Hepatocyte (in vitro differentiated cells): Measurements from ENCODE around the gene FAM170B. TPM values are rescaled to one million over a fixed set of nuclear protein-coding genes. Genes with fewer than 3 reads are reported as not detected.

Source experiments
- DNase-seq: peaks from one replicate; pipeline ENCODE4 v3.0.0-alpha.2; 2016; ENCODE audit warnings: low spot score
- H2AFZ ChIP-seq: fragments of 200-600 bp; sonication (generic); 2 replicates; pipeline ENCODE4 v1.6.0; 2016; ENCODE audit warnings: antibody characterized with exemption, mild to moderate bottlenecking
- H3K27ac ChIP-seq: fragments of 200-600 bp; sonication (generic); 2 replicates; pipeline ENCODE4 v1.5.1; 2016; ENCODE audit warnings: mild to moderate bottlenecking
- H3K27me3 ChIP-seq: fragments of 200-600 bp; sonication (generic); 2 replicates; pipeline ENCODE4 v1.6.1; 2016
- H3K36me3 ChIP-seq: fragments of 200-600 bp; sonication (generic); replicated peaks from 2 replicates; pipeline ENCODE4 v1.5.1; 2016; ENCODE audit warnings: low read depth; ENCODE audit not compliant: insufficient read depth
- H3K4me1 ChIP-seq: fragments of 200-600 bp; sonication (generic); 2 replicates; pipeline ENCODE4 v1.5.1; 2016; ENCODE audit warnings: mild to moderate bottlenecking, moderate library complexity; ENCODE audit not compliant: insufficient read depth
- H3K4me2 ChIP-seq: fragments of 200-600 bp; sonication (generic); 2 replicates; pipeline ENCODE4 v1.6.0; 2016
- H3K4me3 ChIP-seq: fragments of 200-600 bp; sonication (generic); 2 replicates; pipeline ENCODE4 v1.5.1; 2016; ENCODE audit warnings: mild to moderate bottlenecking
- H3K79me2 ChIP-seq: fragments of 200-600 bp; sonication (generic); 2 replicates; pipeline ENCODE4 v1.6.0; 2017; ENCODE audit warnings: mild to moderate bottlenecking
- H3K9me2 ChIP-seq: fragments of 200-600 bp; sonication (generic); replicated peaks from 2 replicates; pipeline ENCODE4 v1.6.0; 2017; ENCODE audit warnings: mild to moderate bottlenecking; ENCODE audit not compliant: insufficient read depth
- H3K9me3 ChIP-seq: fragments of 200-600 bp; sonication (generic); 2 replicates; pipeline ENCODE4 v1.5.1; 2016; ENCODE audit warnings: low read depth, mild to moderate bottlenecking
- H4K20me1 ChIP-seq: fragments of 200-600 bp; sonication (generic); 2 replicates; pipeline ENCODE4 v1.6.0; 2016; ENCODE audit warnings: mild to moderate bottlenecking; ENCODE audit not compliant: insufficient read depth, poor library complexity, severe bottlenecking
- CTCF ChIP-seq: fragments of 200-600 bp; sonication (generic); IDR thresholded peaks from 2 replicates; pipeline ENCODE4 v1.5.1; 2016; ENCODE audit warnings: antibody characterized with exemption, mild to moderate bottlenecking; ENCODE audit not compliant: poor library complexity
- EZH2 ChIP-seq: fragments of 200-600 bp; sonication (generic); IDR thresholded peaks from 2 replicates; pipeline ENCODE4 v1.6.1; 2016; ENCODE audit warnings: antibody characterized with exemption, mild to moderate bottlenecking, borderline replicate concordance
- EZH2phosphoT487 ChIP-seq: fragments of 200-600 bp; sonication (generic); IDR thresholded peaks from one replicate; pipeline ENCODE4 v1.6.1; 2018; ENCODE audit warnings: antibody characterized with exemption, mild to moderate bottlenecking, low read depth, moderate library complexity; ENCODE audit not compliant: unreplicated experiment, severe bottlenecking
- WGBS: methylation state at CpG from one replicate; pipeline ENCODE4 v1.1.6; 2016; ENCODE audit warnings: low lambda C conversion rate; ENCODE audit errors: missing lambda C conversion rate; 5-methylcytosine and 5-hydroxymethylcytosine counted together
- polyA plus RNA-seq: library from polyadenylated mRNA; unstranded; fragments of >200 nt; fragmentation: Nextera tagmentation; extraction: Ambion mirVana; gene quantifications from 2 replicates; pipeline ENCODE4 v1.2.1, GENCODE V29; 2016
- total RNA-seq: library from RNA; depleted of rRNA; stranded (reverse); fragments of >200 nt; gene quantifications from 2 replicates; pipeline ENCODE4 v1.2.3, GENCODE V29; 2014

Gene FAM170B
- total and polyA plus RNA-seq, 2 experiments from 2014 or later, result not detected

- no peaks in the 10 kb centered on the region for H3K9me2 ChIP-seq
- TF ChIP-seq CTCF, result no peak
- no peak for TF ChIP-seq EZH2phosphoT487
- TF ChIP-seq EZH2, result no peak
- peak overlapping the region; percentile 7 for H3K4me3 ChIP-seq
- H4K20me1 ChIP-seq, result no peaks in the 10 kb centered on the region
- 31% methylated on average over 9 of the region's 9 CpGs for WGBS
- H3K27me3 ChIP-seq, result peaks cover 27% of the 10 kb centered on the region
- peak overlapping the region; percentile 74 for H3K4me2 ChIP-seq
- H3K79me2 ChIP-seq, result no peaks in the 10 kb centered on the region
- H3K27ac ChIP-seq, result peak overlapping the region; percentile 63
- H3K4me1 ChIP-seq, result peaks cover 8% of the 10 kb centered on the region
- no peaks in the 10 kb centered on the region for H3K36me3 ChIP-seq
- H3K9me3 ChIP-seq, result no peaks in the 10 kb centered on the region
- peak overlapping the region; percentile 81 for H2AFZ ChIP-seq
- no peak for DNase-seq
These were observed 19.2 kb downstream of the FAM170B start for GRCh38 chr10:49114718-49115014.

- no peaks in the 10 kb centered on the region for H3K9me2 ChIP-seq
- H3K79me2 ChIP-seq, result no peaks in the 10 kb centered on the region
- 81% methylated on average over 3 of the region's 3 CpGs for WGBS
- H3K4me1 ChIP-seq, result peaks cover 8% of the 10 kb centered on the region
- no peaks in the 10 kb centered on the region for H4K20me1 ChIP-seq
- no peaks in the 10 kb centered on the region for H3K9me3 ChIP-seq
- no peaks in the 10 kb centered on the region for H3K36me3 ChIP-seq
- no peak for DNase-seq
- no peak overlapping the region for H2AFZ ChIP-seq
- TF ChIP-seq EZH2phosphoT487 (no peak), CTCF (no peak), EZH2 (no peak)
- no peak overlapping the region for H3K4me3 ChIP-seq
- peak overlapping the region; percentile 74 for H3K4me2 ChIP-seq
- no peak overlapping the region for H3K27ac ChIP-seq
- H3K27me3 ChIP-seq, result peaks cover 27% of the 10 kb centered on the region
These were observed 20.1 kb downstream of the FAM170B start for GRCh38 chr10:49113741-49114141.

- Histone ChIP-seq H3K36me3 (no peaks in the 10 kb centered on the region), H3K9me2 (no peaks in the 10 kb centered on the region), H3K27ac (no peak overlapping the region), H3K4me2 (peak overlapping the region; percentile 74), H3K4me3 (no peak overlapping the region), H3K79me2 (no peaks in the 10 kb centered on the region), H2AFZ (no peak overlapping the region), H3K4me1 (peaks cover 8% of the 10 kb centered on the region), H3K27me3 (peaks cover 27% of the 10 kb centered on the region), H3K9me3 (no peaks in the 10 kb centered on the region), H4K20me1 (no peaks in the 10 kb centered on the region)
- DNase-seq, result no peak
- 70% methylated on average over 3 of the region's 3 CpGs for WGBS
- TF ChIP-seq EZH2phosphoT487 (no peak), EZH2 (no peak), CTCF (no peak)
These were observed 21.0 kb downstream of the FAM170B start for GRCh38 chr10:49112851-49113250.

- DNase-seq, result no peak
- TF ChIP-seq EZH2 (no peak), EZH2phosphoT487 (no peak), CTCF (no peak)
- no peak overlapping the region for H3K4me3 ChIP-seq
- H4K20me1 ChIP-seq, result no peaks in the 10 kb centered on the region
- H3K79me2 ChIP-seq, result no peaks in the 10 kb centered on the region
- H2AFZ ChIP-seq, result no peak overlapping the region
- no peak overlapping the region for H3K27ac ChIP-seq
- H3K4me1 ChIP-seq, result peaks cover 8% of the 10 kb centered on the region
- no peaks in the 10 kb centered on the region for H3K9me3 ChIP-seq
- no peaks in the 10 kb centered on the region for H3K36me3 ChIP-seq
- WGBS, result 95% methylated on average over 3 of the region's 3 CpGs
- H3K27me3 ChIP-seq, result peaks cover 27% of the 10 kb centered on the region
- H3K4me2 ChIP-seq, result no peak overlapping the region
- no peaks in the 10 kb centered on the region for H3K9me2 ChIP-seq
These were observed 21.7 kb downstream of the FAM170B start for GRCh38 chr10:49112098-49112497.
